HCT116 (cell line): ENCODE measurements around the gene ITPK1. TPM values are rescaled to one million over a fixed set of nuclear protein-coding genes. Genes with fewer than 3 reads are reported as not detected.

ENCODE experiments used
- ATAC-seq: fragments of 200-7000 bp; cut with Tn5 transposase; 2 replicates; pipeline ENCODE4 v1.9.1; 2020; ENCODE audit warnings: mild to moderate bottlenecking, moderate library complexity
- BruUV-seq: library from RNA; stranded (reverse); fragments of 400-500 nt; replicated peaks from 2 replicates; lab custom pipeline; 2021; lab: Mats Ljungman, UMichigan
- CTCF ChIA-PET: fragments of 300-600 bp; sonication (Branson Sonifier 250); formaldehyde crosslinking; loops from one replicate; lab custom pipeline; 2021; ENCODE audit warnings: antibody characterized with exemption; lab: Charles Lee
- POLR2A ChIA-PET: fragments of 300-600, 350-600 bp; sonication (Branson Sonifier 250); formaldehyde crosslinking; loops from one replicate; lab custom pipeline; 2021; ENCODE audit warnings: antibody characterized with exemption; lab: Charles Lee
- RAD21 ChIA-PET, 2 experiments: fragments of 300-600 bp; sonication (Branson Sonifier 250); formaldehyde crosslinking; loops; one replicate each; lab custom pipeline; 2023; ENCODE audit warnings: low total read pairs in 2 of 2; ENCODE audit not compliant: uncharacterized antibody in 2 of 2, unreplicated experiment in 2 of 2, low non-redundant PET in 1 of 2; lab: Charles Lee
- DNase-seq: peaks from one replicate; pipeline ENCODE4 v3.0.0-alpha.2; 2010; ENCODE audit warnings: low read depth, low spot score
- H2AFZ ChIP-seq: fragments of 200-600 bp; shearing (Covaris generic), sonication (generic); 2 replicates; pipeline ENCODE4 v1.6.1; 2017; ENCODE audit warnings: low read depth, mixed run types, mixed read lengths, antibody characterized with exemption, low read length; ENCODE audit not compliant: poor library complexity, severe bottlenecking
- H3K27ac ChIP-seq: 2 replicates; pipeline ENCODE4 v1.5.1; 2012; ENCODE audit warnings: low read depth, low read length
- H3K27me3 ChIP-seq: fragments of 200-600 bp; sonication (generic); 2 replicates; pipeline ENCODE4 v1.6.1; 2016; ENCODE audit warnings: mixed run types, low read length, mixed read lengths; ENCODE audit not compliant: insufficient read depth
- H3K36me3 ChIP-seq, 2 experiments: fragments of 200-500 bp in 1 of 2; fragments of 200-600 bp in 1 of 2; sonication (Bioruptor generic) in 1 of 2; sonication (generic) in 1 of 2; 2 replicates each; pipeline versions ENCODE4 v1.5.1 to v1.6.1; 2014 to 2016; ENCODE audit warnings: low read length in 2 of 2, inconsistent platforms in 1 of 2, mixed read lengths in 1 of 2, mixed run types in 1 of 2; ENCODE audit not compliant: insufficient read depth in 2 of 2, control insufficient read depth in 1 of 2
- H3K4me1 ChIP-seq, 2 experiments: fragments of 200-600 bp in 1 of 2; sonication (generic) in 1 of 2; 2 replicates each; pipeline versions ENCODE4 v1.5.1 to v1.6.1; 2012 to 2017; ENCODE audit warnings: low read length in 2 of 2, inconsistent platforms in 1 of 2, mild to moderate bottlenecking in 1 of 2, mixed read lengths in 1 of 2, mixed run types in 1 of 2, moderate library complexity in 1 of 2; ENCODE audit not compliant: insufficient read depth in 2 of 2, control insufficient read depth in 1 of 2
- H3K4me2 ChIP-seq: fragments of 200-600 bp; sonication (generic); 2 replicates; pipeline ENCODE4 v1.6.1; 2017; ENCODE audit warnings: mixed run types, low read length, mixed read lengths
- H3K4me3 ChIP-seq, 2 experiments: fragments of 200-600 bp in 1 of 2; sonication (generic) in 1 of 2; replicated peaks in 1 of 2; 2 replicates each; pipeline ENCODE4 v1.5.1; 2011 to 2016; ENCODE audit warnings: low read length in 2 of 2, control low read depth in 1 of 2, low read depth in 1 of 2, mild to moderate bottlenecking in 1 of 2, mixed read lengths in 1 of 2, mixed run types in 1 of 2
- H3K79me2 ChIP-seq: fragments of 200-600 bp; sonication (generic); 2 replicates; pipeline ENCODE4 v1.6.1; 2017; ENCODE audit warnings: mild to moderate bottlenecking, mixed run types, low read length, moderate library complexity, mixed read lengths; ENCODE audit not compliant: insufficient read depth
- H3K9ac ChIP-seq: fragments of 200-600 bp; sonication (generic); 2 replicates; pipeline ENCODE4 v1.6.1; 2016; ENCODE audit warnings: low read length, mixed read lengths
- H3K9me2 ChIP-seq: fragments of 200-600 bp; sonication (generic), shearing (Covaris generic); 2 replicates; pipeline ENCODE4 v1.6.1; 2017; ENCODE audit warnings: mixed run types, mild to moderate bottlenecking, moderate library complexity; ENCODE audit not compliant: insufficient read depth
- H3K9me3 ChIP-seq, 2 experiments: fragments of 200-500 bp in 1 of 2; fragments of 200-600 bp in 1 of 2; sonication (Bioruptor generic) in 1 of 2; sonication (generic) in 1 of 2; 2 replicates each; pipeline ENCODE4 v1.6.1; 2014 to 2017; ENCODE audit warnings: low read length in 2 of 2, mixed read lengths in 2 of 2, inconsistent platforms in 1 of 2, low read depth in 1 of 2, mild to moderate bottlenecking in 1 of 2, mixed run types in 1 of 2, moderate library complexity in 1 of 2; ENCODE audit not compliant: control insufficient read depth in 1 of 2, insufficient read depth in 1 of 2
- H4K20me1 ChIP-seq: fragments of 200-600 bp; sonication (generic), shearing (Covaris generic); 2 replicates; pipeline ENCODE4 v1.6.1; 2017; ENCODE audit warnings: mixed run types, mild to moderate bottlenecking, moderate library complexity; ENCODE audit not compliant: insufficient read depth
- ATF3 ChIP-seq: IDR thresholded peaks from 2 replicates; pipeline ENCODE4 v1.6.1; 2012
- CTCF ChIP-seq, 3 experiments: fragments of 200-600 bp in 1 of 3; sonication (generic) in 1 of 3; IDR thresholded peaks in 2 of 3; conservative IDR thresholded peaks in 1 of 3; 2 replicates each; pipeline ENCODE4 v1.5.1; 2012 to 2017; ENCODE audit warnings: low read depth in 2 of 3, low read length in 2 of 3, antibody characterized with exemption in 1 of 3, borderline replicate concordance in 1 of 3, control low read depth in 1 of 3, mild to moderate bottlenecking in 1 of 3, mixed read lengths in 1 of 3, mixed run types in 1 of 3, moderate library complexity in 1 of 3; ENCODE audit not compliant: insufficient read depth in 1 of 3
- ELF1 ChIP-seq: IDR thresholded peaks from 2 replicates; pipeline ENCODE4 v1.6.1; 2012; ENCODE audit warnings: low read depth, borderline replicate concordance
- FOSL1 ChIP-seq: IDR thresholded peaks from 2 replicates; pipeline ENCODE4 v1.6.1; 2012; ENCODE audit warnings: low read depth
- JUND ChIP-seq: IDR thresholded peaks from 2 replicates; pipeline ENCODE4 v1.6.1; 2012
- REST ChIP-seq: IDR thresholded peaks from 2 replicates; pipeline ENCODE4 v1.6.1; 2012; ENCODE audit warnings: low read depth
- TCF7L2 ChIP-seq: IDR thresholded peaks from 2 replicates; pipeline ENCODE4 v1.7.0; 2011; ENCODE audit warnings: borderline replicate concordance, inconsistent platforms; ENCODE audit not compliant: insufficient read depth, insufficient read length; ENCODE audit errors: extremely low read depth
- ZFX ChIP-seq: fragments of 450-650 bp; IDR thresholded peaks from 2 replicates; pipeline ENCODE4 v1.6.1; 2017
- intact Hi-C: fragments of 100-400 bp; cut with micrococcal nuclease; formaldehyde crosslinking; loops from 2 replicates; pipeline ENCODE4 v1.10.0; 2022
- total RNA-seq: library from RNA; stranded (reverse); gene quantifications from one replicate; pipeline ENCODE4 v1.2.1, GENCODE V29; 2021; ENCODE audit not compliant: unreplicated experiment

ITPK1 gene
- total RNA-seq, 1 experiment from 2014 or later = 70.2 TPM

DNA sequence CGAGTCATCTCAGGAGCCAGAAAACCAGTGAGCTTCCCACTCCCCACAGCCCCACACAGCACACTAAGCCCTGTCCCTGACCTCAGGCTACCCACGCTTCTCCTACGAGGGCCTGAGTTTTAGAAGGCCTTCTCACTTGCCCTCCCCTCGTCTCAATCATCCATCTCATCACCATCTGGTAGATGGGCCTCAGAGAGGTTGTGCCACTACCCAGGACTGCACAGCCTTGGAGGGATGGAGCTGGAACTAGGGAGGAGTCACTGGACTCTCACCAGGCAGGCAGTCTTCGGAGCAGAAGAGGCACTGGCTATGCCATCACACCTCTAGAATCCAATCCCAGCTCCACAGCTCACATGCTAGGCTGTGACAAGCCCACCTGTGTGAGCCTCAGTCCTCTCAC, 52.3 kb downstream of the ITPK1 start:
- CTCF ChIA-PET = no interaction called here
- H3K36me3 ChIP-seq = no peaks in the 10 kb centered on the region

More for the DNA sequence above, 52.3 kb downstream of the ITPK1 start:
- RAD21 ChIA-PET = no interaction called here
- H3K4me1 ChIP-seq = peaks cover 0 to 7% of the 10 kb centered on the region in 2 experiments; a peak in 1 of 4 replicates
- TF ChIP-seq JUND (no peak), ELF1 (no peak), CTCF (IDR thresholded peaks at IDR 0.05 in 2 of 3, conservative IDR thresholded peaks at IDR 0.05 in 1 of 3; ENCODE audit: borderline replicate concordance in 1 of 3, insufficient read depth in 1 of 3, low read depth in 2 of 3, low read length in 2 of 3) (no peak), ZFX (no peak), REST (no peak), ATF3 (no peak), TCF7L2 (no peak), FOSL1 (no peak)
- H3K4me3 ChIP-seq = no peak overlapping the region
- no peaks in the 10 kb centered on the region for H3K79me2 ChIP-seq
- no peak for DNase-seq
- no peaks in the 10 kb centered on the region for H3K27me3 ChIP-seq
- BruUV-seq = no TSS peak
- H3K4me2 ChIP-seq = no peak overlapping the region
- no peaks in the 10 kb centered on the region for H3K9me3 ChIP-seq
- no peaks in the 10 kb centered on the region for H4K20me1 ChIP-seq
- H3K9ac ChIP-seq = no peak overlapping the region
- no peak overlapping the region for H3K27ac ChIP-seq
- intact Hi-C loops = no loop called here
- no peak overlapping the region for H2AFZ ChIP-seq
- POLR2A ChIA-PET = no interaction called here
- no peaks in the 10 kb centered on the region for H3K9me2 ChIP-seq
- no peak for ATAC-seq
